Femur (tissue), 1 donor: ENCODE data around the gene CALCR.
"Not testable (repeated sequence)": the region's sequence is repeated elsewhere in the genome, so short reads cannot be mapped to it uniquely, and the experiment has no call there.

Experiments
- DNase-seq: peaks from one replicate; pipeline ENCODE4 v3.0.0-alpha.2; 2017

Gene CALCR

DNA sequence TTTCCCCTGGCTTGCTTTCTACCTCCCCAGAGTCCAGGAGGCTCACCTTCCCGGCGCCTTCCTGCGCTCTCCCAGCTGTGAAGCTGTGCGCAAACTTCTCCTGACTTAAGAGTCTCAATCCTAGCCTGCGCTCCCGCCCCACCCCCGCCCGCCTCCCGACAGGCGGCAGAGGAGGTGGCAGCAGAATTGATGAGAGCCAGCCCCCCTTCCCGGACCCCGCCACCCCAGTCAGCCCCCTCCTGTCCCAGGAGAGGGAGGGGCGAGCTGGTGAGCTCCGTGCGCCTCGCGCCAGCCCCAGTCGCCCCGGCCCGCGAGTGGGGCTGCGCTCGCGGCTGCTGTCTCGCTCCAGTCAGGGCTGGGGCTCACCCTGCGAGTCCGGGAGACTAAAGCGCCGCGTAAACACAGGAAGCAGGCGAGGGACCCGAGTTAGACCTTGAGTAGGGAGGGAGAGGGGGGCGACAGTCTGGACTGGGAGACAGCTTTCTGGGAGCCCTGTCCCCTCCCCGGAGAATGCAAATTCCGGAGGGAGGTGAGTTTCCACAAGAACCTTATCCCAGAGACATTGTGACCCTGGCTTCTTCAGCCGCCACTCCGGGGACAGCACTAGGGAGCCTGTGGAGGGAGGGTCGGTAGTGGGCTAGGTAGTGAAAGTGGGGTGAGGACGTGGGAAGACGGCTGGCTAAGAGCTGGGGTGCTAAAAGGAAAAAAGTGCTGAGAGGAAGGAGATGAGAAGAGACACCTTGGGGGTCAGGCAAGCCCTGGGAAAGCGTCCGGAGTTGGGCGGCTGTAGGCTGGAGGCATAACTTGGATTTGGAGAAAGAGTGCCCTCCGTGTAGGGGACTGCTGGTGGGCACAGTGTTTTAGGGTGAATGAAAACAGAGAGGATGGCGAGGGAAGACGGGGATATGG, at the start of gene CALCR:
CALCR (minus strand) TSS at position 79 of the 909 bp plus-strand sequence. CDS start 87,743 bp downstream, outside the sequence.
- DNase-seq, result peak; percentile 30

DNA sequence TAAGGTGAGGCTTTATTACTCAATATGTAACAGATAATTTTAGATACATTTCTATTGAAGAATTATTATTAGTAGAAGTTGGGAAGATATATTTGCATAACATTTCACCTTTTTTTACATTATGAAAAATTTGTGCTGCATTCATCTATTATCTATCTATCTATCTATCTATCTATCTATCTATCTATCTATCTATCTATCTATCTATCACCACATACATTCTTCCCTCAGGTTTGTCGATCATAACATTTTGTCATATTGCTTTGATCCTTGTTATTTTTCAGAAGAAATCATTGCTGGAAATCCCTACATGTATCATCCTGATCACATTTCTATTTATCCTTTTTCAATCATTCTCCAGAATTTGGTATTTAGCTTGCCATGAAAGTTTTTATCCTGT, 49.3 kb upstream of the CALCR start:
- no peak for DNase-seq

DNA sequence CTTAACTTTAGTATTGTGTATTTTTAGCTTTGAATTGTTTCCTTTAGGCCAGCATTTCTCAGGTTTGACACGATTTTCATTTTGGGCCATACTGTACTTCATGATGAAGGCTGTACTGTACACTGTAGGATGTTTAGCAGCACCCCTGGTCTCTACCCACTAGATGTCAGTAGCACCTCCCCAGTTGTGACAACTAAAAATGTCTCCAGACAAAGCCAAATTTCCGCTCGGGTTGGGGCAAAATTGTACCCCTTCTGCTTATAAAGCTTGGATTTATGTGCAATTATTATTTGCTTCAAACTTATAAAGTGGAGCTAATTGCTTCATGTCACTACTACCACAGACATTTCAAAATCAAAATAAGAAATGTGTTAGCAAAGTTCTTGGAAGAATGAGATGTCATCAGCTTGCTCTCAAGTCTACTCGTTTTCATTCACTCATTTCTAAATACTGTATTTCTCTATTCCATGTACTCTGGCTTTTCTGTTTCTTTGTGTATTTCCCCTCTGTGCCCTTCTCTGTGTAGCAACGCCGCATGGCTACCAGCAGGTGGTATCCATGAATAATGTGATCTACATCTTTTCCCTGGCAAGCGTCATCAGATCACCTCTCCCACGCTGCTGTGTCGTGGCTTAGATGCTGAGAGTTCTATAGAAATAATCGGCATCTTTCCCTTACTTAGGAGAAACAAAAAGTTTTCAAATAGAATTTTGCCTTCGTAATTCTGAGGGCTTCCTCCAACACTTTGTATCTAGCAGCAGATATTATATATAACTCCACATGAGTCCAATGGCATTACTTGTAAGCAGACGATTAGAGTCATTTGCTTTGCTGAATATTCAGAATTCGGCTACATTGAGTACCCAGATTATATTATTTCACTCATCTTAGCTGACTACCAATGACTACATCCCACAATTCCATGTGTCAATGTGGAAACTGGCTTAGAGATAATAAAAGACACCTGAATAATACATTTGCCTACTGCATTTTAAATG, 47.8 kb upstream of the CALCR start:
- DNase-seq, result no peak

DNA sequence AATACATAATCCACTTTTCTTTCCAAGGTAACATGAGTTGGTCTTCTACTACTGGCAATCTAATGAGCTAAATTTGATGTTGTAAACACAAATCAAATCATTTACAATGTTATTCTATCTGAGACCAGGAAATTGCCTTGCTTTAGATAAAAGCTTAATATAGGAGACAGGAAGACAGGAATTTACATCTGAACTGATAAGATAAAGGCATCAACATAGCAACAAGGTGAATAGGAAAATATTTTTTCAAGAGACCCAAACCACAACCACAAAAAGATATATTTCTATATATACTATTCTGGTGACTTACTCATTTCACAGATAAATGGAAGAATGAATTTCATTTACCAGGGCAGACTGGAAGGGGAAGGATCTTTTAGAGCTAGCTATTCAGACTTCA, 46.3 kb upstream of the CALCR start:
- DNase-seq, result no peak

DNA sequence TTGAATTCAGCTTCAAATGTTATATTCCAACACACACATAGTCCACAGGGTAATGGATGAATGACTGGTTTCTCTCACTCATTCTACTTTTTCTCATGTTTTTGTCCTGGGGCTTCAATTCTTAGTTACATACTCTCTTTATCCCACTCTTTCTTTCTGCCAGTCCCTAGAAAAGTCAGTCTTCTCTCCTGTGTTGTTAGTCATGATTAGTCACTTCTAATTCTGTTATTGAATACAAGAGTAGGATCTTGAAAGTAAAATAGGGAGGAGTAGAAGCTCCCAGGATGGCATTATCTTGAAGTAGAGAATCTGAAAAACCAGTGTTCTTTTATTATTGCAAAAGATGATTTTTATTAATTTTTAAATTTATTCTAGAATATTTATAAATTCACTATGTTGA, 45.5 kb upstream of the CALCR start:
- DNase-seq, result no peak

DNA sequence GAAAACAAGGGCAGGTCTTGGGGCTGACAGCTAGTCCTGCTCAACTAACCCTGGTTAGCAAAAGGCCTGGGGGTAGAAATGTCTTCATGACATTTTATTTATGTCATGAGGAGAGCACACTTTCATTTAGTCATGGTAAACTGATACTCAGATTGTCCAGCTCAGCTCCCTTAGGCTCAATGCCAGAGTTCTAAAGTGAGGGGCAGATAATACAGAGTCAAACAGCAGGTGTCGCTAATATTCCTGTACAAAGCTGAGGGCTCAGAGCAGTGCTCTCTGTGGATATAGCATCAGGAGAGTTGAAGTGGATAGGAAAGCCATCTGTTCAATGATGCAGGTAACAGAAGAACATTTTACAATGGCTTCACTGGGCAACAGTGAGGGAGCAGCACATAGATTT, 26.8 kb upstream of the CALCR start:
- DNase-seq, result no peak

DNA sequence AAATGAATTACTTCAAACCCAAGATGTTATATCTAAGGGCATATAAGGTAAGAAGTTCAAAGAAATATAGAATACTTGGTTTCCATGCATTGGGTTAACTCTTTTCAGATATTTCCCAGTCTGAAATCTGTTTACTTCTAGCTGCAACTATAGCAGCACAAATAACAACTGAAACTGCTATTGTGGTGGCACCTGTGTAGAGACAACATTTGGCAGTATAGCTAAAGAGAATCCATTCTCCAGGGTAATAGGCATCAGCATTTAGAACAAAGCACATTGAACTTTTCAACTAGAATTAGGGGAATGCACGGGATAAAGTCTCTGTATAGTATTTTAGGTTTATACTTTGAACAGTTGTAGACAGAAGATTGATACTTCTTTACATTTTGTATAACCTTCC, 19.7 kb upstream of the CALCR start:
- DNase-seq, result no peak

DNA sequence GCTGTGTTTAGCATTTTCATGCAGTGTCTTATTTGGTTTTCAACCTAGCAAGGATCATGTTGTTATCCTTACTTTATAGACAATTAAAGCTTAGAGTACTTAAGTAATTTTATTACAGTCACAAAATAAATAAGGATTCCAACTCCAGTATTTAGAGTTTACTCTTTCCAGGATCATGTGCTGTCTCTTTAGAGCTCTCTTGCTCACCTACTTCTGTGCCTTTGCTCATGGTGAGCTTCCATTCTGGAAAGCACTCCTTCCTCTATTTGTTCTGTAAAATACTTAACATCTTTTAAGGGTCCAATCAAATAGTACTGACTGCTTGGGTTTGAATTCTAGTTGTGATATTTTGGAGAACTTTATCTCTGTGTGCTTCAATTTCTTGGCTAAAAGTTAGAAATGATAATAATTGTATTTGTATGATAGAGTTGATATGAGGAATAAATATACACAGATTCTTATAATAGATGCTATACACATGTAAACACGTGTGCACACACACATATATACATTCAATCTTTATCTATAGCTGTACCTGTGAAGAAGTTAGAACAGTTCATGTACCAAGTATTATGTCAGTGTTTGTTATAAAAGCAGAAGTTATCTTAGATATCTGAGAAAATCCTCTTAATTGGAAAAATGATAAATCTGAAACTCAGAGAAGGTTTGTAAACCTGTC, 18.2 kb upstream of the CALCR start:
- no peak for DNase-seq

DNA sequence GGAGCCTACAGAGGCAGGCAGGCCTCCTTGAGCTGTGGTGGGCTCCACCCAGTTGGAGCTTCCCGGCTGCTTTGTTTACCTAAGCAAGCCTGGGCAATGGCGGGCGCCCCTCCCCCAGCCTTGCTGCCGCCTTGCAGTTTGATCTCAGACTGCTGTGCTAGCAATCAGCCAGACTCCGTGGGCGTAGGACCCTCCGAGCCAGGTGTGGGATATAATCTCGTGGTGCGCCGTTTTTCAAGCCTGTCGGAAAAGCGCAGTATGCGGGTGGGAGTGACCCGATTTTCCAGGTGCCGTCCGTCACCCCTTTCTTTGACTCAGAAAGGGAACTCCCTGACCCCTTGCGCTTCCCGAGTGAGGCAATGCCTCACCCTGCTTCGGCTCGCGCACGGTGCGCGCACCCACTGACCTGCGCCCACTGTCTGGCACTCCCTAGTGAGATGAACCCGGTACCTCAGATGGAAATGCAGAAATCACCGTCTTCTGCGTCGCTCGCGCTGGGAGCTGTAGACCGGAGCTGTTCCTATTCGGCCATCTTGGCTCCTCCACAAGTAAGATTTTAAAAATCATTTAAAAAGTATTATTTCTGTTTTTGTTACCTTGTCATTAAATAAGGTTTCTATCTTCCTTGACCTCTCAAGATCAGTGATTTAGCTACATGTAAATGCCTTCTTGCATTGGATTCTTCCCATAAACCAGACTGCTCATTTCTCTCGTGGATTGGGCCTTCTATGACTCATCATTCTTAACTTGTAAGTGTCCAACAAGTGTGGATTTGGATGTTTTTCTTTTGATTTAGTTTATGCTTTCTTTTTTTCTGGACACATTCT, 16.9 kb upstream of the CALCR start:
- DNase-seq, result not testable (repeated sequence)

DNA sequence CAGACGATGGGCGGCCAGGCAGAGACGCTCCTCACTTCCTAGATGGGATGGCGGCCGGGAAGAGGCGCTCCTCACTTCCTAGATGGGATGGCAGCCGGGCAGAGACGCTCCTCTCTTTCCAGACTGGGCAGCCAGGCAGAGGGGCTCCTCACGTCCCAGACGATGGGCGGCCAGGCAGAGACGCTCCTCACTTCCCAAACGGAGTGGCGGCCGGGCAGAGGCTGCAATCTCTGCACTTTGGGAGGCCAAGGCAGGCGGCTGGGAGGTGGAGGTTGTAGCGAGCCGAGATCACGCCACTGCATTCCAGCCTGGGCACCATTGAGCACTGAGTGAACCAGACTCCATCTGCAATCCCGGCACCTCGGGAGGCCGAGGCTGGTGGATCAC, 11.9 kb upstream of the CALCR start:
- not testable (repeated sequence) for DNase-seq

DNA sequence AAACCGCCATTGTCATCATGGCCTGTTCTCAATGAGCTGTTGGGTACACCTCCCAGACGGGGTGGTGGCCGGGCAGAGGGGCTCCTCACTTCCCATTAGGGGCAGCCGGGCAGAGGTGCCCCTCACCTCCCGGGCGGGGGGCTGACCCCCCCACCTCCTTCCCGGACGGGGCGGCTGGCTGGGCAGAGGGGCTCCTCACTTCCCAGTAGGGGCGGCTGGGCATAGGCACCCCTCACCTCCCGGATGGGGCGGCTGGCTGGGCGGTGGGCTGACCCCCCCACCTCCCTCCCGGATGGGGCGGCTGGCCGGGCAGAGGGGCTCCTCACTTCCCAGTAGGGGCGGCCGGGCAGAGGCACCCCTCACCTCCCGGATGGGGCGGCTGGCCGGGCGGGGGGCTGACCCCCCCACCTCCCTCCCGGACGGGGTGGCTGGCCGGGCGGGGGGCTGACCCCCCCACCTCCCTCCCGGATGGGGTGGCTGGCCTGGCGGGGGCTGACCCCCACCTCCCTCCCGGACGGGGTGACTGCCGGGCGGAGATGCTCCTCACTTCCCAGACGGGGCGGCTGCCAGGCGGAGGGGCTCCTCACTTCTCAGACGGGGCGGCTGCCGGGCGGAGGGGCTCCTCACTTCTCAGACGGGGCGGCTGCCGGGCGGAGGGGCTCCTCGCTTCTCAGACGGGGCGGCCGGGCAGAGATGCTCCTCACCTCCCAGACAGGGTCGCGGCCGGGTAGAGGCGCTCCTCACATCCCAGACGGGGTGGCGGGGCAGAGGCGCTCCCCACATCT, 11.4 kb upstream of the CALCR start:
- DNase-seq, result not testable (repeated sequence)

DNA sequence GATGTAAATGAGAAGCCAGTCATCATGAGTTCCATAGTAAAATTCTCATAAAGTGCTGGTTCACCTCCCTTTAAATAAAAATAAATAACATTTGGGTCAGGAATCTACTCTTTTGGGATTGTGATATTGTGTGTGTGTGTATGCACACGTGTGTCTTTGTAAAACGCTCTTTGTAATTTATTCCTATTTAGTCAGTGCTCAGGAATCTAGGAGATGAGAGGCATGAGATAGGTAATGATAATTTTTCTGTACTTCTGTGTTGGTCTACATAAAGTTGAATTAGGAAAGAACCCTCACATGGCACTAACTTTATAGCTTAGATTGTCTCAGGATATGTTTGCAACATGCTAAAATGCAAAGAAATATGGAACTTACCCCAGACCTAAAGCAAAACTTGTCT, 4.9 kb upstream of the CALCR start:
- DNase-seq, result no peak

DNA sequence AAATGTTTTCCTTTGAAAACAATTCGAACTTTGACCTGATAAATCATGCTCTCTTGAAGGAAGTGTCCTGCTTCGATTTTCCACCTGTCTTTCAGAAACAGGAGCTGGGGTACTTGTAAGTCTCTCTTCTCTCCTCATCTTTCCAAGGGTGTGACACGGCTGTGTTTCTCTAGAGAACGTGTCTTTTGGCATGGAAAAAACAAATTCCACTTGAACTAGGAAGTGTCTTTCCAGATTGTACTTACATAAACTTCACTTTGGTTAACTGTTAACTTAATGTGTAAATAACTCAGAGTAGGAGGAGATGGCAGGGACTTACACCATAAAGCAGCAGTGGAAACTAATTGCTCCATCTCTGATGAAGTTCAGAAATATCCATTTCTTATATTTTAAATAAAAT, 4.2 kb upstream of the CALCR start:
- DNase-seq, result no peak

DNA sequence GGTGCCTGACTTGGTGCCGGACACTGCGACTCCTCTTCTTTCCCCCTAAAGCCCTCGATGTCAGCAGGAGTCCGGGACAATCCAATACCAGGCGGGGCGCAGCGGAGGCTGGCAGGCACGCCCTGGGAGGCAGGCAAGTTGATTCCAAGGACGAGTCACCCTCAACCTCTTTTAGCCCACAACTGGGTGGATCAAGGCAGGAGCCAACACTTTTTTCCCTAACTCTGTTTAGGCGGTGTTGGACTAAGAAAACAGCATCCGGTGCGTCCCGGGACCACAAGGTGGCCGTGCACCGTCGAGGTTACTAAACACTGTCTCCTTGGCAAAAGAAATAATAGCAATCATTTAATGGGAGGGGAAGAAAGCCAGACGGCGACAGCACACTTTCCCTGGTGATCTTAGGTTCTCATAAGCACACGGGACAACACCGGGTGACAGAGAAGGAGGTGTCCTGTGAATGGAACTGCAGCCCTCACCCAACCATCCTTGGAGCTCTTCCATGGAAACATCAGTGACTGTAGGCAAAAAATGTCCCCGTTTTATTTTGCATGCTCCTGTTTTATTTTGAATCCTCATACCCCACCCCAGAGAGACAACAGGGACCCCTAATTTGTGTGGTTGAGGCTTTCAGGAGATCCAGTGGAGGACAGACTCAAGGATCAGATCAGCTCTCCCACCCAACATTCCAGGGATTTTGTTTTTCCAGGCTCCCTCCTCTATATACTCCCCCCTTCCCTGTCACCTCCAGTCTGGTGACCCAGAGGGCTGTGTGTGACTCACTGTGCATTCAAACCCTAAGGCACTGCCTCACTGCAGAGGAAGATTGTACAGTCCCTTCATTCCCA, 1.3 kb upstream of the CALCR start:
- DNase-seq, result no peak

DNA sequence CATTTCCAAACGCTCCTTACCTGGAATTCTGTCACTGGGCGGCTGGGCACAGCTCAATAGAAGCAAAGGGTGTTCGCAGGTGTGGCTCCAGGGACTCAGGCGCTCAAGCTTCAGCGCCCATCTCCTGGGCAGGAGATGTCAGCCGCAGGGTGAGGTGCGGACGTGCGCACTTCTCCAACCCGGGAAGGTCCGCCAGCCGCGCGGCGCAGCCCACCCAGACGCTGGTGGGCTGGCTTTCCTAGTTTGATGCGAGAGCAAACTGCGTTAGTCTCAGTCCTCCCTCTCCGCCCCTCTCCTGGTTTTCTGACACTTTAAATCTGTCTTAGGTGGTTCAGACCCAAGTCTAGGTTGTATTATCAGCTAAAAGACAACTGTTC, 267 bp downstream of the CALCR start:
- no peak for DNase-seq

DNA sequence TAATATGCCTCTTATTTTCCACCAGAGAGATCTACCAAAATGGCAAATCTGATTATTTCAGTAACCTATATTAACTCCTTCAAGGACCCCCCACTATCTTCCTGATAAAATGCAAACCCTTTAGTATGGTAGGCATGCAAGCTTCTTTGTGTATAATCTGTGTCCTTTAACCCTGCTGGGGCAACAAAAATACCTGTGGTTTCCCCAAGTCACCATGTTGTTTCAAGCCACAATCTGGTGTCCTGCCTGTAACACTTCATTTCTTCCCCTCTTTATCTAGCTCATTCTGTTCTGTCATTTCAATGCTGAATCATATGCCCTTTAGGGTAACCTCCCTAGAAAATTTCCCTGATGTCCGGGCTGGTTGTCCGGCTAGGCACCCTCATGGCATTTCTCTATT, 5.3 kb downstream of the CALCR start:
- DNase-seq, result no peak

DNA sequence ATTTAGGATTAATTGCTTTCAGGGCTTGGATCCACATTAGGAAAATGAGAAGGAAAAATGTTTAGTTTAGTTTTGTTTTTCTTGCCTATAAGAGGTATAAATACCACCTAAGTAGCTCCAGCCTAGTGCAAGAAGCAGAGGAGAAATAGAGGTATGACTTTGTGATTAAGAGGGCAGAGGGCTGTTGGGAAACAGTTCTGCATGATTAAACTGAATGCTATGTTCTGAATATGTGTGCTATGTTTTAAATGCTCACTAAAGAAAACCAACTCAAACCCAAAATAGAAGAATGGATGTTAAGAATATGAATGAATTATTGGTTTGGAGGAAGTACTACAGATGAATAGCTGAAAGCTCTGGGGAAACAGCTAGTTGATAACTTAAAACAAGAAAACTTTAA, 7.6 kb downstream of the CALCR start:
- no peak for DNase-seq

DNA sequence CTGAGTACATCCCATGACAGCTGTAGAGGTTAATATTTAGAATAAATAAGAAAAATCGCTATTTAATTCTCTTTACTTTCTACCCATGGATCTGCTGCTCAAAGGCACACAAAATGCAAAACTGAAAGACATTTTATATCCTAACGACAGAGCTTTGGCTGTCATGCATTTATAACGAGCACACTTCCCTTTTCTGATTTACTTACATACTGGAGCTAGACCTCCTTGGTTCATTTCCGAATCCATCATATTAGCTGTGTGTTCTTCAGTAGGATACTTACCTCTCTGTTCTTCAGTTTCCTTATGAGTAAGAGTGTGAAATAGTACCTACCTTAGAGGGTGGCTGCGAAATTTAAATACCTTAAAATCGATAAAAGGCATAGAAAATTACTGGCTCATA, 10.9 kb downstream of the CALCR start:
- no peak for DNase-seq

DNA sequence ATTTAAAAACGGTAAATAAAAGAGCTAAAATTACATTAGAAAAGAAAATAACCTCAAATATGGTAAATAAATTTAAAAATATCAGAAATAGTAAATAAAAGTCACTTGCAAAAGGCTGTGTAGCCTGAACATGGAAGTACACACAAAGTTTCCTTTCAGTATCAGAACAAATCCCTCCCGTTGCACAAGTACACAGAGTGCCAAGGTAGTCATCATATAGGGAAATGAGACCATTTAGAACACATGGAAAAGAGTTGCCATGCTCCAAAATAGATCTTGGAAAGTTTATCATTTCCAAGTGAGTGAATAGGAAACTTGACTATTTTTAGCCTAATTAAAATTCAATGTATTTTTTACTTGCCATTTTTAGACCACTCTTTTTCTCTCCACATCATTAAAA, 11.6 kb downstream of the CALCR start:
- DNase-seq, result no peak

DNA sequence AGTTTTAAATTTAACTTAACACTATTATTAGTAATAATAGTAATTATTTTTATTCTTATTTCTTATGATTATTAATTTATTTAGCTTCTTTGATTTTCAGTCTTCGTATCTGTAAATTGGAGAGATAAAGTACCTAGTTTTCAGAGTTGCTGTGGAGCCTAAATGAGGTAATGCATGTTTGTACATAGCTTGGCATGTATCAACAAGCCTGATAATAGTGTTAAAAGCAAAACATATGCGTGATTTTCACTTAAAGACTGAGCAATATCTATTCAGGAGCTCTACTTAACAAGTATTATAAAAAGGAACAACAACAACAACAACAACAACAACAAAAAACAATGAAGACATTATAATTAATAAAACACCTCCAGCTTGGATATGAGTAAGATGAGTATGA, 12.4 kb downstream of the CALCR start:
- no peak for DNase-seq
